ENCODE results near the gene CHST8.
"Not testable (repeated sequence)": the region's sequence is repeated elsewhere in the genome, so short reads cannot be mapped to it uniquely, and the experiment has no call there.

CHST8 gene

GRCh38 chr19:33814181-33815165 lies 192.7 kb downstream of the CHST8 start:
- H3K79me1 ChIP-seq (ENCODE audit: low read length), result no peaks in the 10 kb centered on the region
- H3K4me1 ChIP-seq (ENCODE audit: control insufficient read depth in 1 of 2, insufficient read depth in 2 of 2, low read length in 2 of 2), result peaks cover 9% of the 10 kb centered on the region in 2 experiments
- H3K79me2 ChIP-seq (ENCODE audit: control insufficient read depth, insufficient read depth, low read length, poor library complexity), result no peaks in the 10 kb centered on the region
- H3K4ac ChIP-seq (ENCODE audit: low read depth, low read length), result no peak overlapping the region
- H2BK120ac ChIP-seq (ENCODE audit: insufficient read depth, low read length, poor library complexity), result no peak overlapping the region
- WGBS (ENCODE audit: extremely low coverage, insufficient coverage, insufficient read length), result no CpG with 5 or more reads among the region's 21 CpGs
- no peaks in the 10 kb centered on the region for H3K9me3 ChIP-seq (ENCODE audit: insufficient read depth, low read depth, low read length)
- H2AK5ac ChIP-seq (ENCODE audit: low read length), result no peak overlapping the region
- no peak overlapping the region for H3K18ac ChIP-seq (ENCODE audit: low read length)
- H2BK12ac ChIP-seq (ENCODE audit: low read length), result no peak overlapping the region
- no peak overlapping the region for H3K4me2 ChIP-seq (ENCODE audit: low read length)
- no peak overlapping the region for H3K27ac ChIP-seq (ENCODE audit: low read depth, low read length)
- H4K8ac ChIP-seq (ENCODE audit: low read depth, low read length), result no peak overlapping the region
- no peak overlapping the region for H4K91ac ChIP-seq (ENCODE audit: low read depth, low read length)
- H3K36me3 ChIP-seq (ENCODE audit: control insufficient read depth in 1 of 2, insufficient read depth in 2 of 2, low read length in 2 of 2), result peaks cover 26 to 35% of the 10 kb centered on the region in 2 experiments
- H2AFZ ChIP-seq (ENCODE audit: insufficient read depth, low read length, poor library complexity), result no peak overlapping the region
- no peak overlapping the region for H3K4me3 ChIP-seq (ENCODE audit: low read depth, low read length)
- H4K12ac ChIP-seq (ENCODE audit: low read depth, low read length), result no peak overlapping the region
- no peak for DNase-seq
- no peak overlapping the region for H2BK5ac ChIP-seq (ENCODE audit: low read depth, low read length, poor library complexity)
- no peak overlapping the region for H3K23ac ChIP-seq (ENCODE audit: low read length)
- H3K9ac ChIP-seq (ENCODE audit: low read length), result no peak overlapping the region
- no peaks in the 10 kb centered on the region for H3K27me3 ChIP-seq (ENCODE audit: insufficient read depth, low read length)
- H3K14ac ChIP-seq (ENCODE audit: low read length), result no peak overlapping the region

DNA sequence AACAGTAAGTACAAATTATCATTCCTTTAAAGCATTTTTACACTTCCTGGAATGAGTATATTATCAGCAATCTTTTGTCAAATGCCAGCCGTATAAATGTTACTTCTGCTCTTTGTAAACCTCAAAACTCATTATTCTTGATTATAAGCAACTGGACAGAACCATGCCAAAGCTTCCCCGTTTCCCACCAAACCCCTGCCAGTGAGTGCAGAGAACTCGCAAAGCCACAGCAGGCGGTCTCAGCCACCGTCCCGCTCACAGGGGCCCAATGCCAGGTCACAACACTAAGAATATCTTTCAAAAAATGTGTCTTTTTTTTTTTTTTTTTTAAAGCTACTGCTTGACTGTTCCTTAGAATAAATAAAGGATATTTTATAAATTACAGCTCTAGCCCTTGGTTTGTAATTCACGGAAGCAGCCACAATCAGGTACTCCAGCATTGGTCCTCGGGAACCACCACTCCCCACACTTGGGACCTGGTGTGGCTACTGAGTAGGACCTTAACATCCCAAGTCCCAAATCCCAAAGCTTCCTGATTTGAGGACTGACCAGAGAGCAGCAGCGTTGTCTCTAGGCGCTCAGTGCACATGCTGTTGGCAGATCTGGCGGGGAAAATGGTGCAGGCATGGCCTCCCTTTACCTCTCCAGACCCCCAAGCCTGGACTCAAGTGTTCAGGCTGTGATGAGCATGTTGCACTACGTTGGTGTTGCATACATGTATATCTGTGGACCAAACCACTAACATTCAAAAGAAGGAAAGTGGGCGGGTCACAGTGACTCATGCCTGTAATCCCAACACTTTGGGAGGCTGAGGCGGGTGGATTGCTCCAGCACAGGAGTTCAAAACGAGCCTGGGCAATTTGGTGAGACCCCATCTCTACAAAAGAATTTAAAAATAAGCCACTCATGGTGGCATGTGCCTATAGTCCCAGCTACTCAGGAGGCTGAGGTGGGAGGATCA lies 193.9 kb downstream of the CHST8 start:
- no CpG with 5 or more reads among the region's 15 CpGs for WGBS (ENCODE audit: extremely low coverage, insufficient coverage, insufficient read length)

GRCh38 chr19:33818411-33818810 lies 196.7 kb downstream of the CHST8 start:
- Histone ChIP-seq H4K12ac (ENCODE audit: low read depth, low read length) (no peak overlapping the region), H3K18ac (ENCODE audit: low read length) (no peak overlapping the region), H3K27ac (ENCODE audit: low read depth, low read length) (no peak overlapping the region)

More for the DNA sequence above, 193.9 kb downstream of the CHST8 start:
- no peak overlapping the region for H2BK12ac ChIP-seq (ENCODE audit: low read length)
- no peak overlapping the region for H4K8ac ChIP-seq (ENCODE audit: low read depth, low read length)
- no peak overlapping the region for H3K4ac ChIP-seq (ENCODE audit: low read depth, low read length)
- peaks cover 25 to 28% of the 10 kb centered on the region in 2 experiments for H3K36me3 ChIP-seq (ENCODE audit: control insufficient read depth in 1 of 2, insufficient read depth in 2 of 2, low read length in 2 of 2)
- H2BK120ac ChIP-seq (ENCODE audit: insufficient read depth, low read length, poor library complexity), result no peak overlapping the region
- no peak overlapping the region for H4K12ac ChIP-seq (ENCODE audit: low read depth, low read length)
- H3K4me3 ChIP-seq (ENCODE audit: low read depth, low read length), result no peak overlapping the region
- H3K27ac ChIP-seq (ENCODE audit: low read depth, low read length), result no peak overlapping the region
- H3K4me1 ChIP-seq (ENCODE audit: control insufficient read depth in 1 of 2, insufficient read depth in 2 of 2, low read length in 2 of 2), result peaks cover 16 to 18% of the 10 kb centered on the region in 2 experiments
- H3K14ac ChIP-seq (ENCODE audit: low read length), result no peak overlapping the region
- no peak overlapping the region for H3K23ac ChIP-seq (ENCODE audit: low read length)
- no peak overlapping the region for H2AFZ ChIP-seq (ENCODE audit: insufficient read depth, low read length, poor library complexity)
- H3K79me2 ChIP-seq (ENCODE audit: control insufficient read depth, insufficient read depth, low read length, poor library complexity), result no peaks in the 10 kb centered on the region
- H3K27me3 ChIP-seq (ENCODE audit: insufficient read depth, low read length), result no peaks in the 10 kb centered on the region
- H4K91ac ChIP-seq (ENCODE audit: low read depth, low read length), result no peak overlapping the region
- no peaks in the 10 kb centered on the region for H3K79me1 ChIP-seq (ENCODE audit: low read length)
- no peak overlapping the region for H2AK5ac ChIP-seq (ENCODE audit: low read length)
- no peak overlapping the region for H3K4me2 ChIP-seq (ENCODE audit: low read length)
- DNase-seq, result no peak
- H3K9ac ChIP-seq (ENCODE audit: low read length), result no peak overlapping the region
- no peaks in the 10 kb centered on the region for H3K9me3 ChIP-seq (ENCODE audit: insufficient read depth, low read depth, low read length)
- H3K18ac ChIP-seq (ENCODE audit: low read length), result no peak overlapping the region
- no peak overlapping the region for H2BK5ac ChIP-seq (ENCODE audit: low read depth, low read length, poor library complexity)

GRCh38 chr19:33819078-33819477 lies 197.3 kb downstream of the CHST8 start:
- H2AFZ ChIP-seq (ENCODE audit: insufficient read depth, low read length, poor library complexity); H3K4me3 ChIP-seq (ENCODE audit: low read depth, low read length); H3K9me3 ChIP-seq (ENCODE audit: insufficient read depth, low read depth, low read length); H3K4ac ChIP-seq (ENCODE audit: low read depth, low read length); H4K8ac ChIP-seq (ENCODE audit: low read depth, low read length); H3K9ac ChIP-seq (ENCODE audit: low read length); H3K27ac ChIP-seq (ENCODE audit: low read depth, low read length); H3K23ac ChIP-seq (ENCODE audit: low read length); H3K36me3 ChIP-seq (ENCODE audit: control insufficient read depth in 1 of 2, insufficient read depth in 2 of 2, low read length in 2 of 2); H4K12ac ChIP-seq (ENCODE audit: low read depth, low read length); H2AK5ac ChIP-seq (ENCODE audit: low read length); H3K4me2 ChIP-seq (ENCODE audit: low read length); H2BK5ac ChIP-seq (ENCODE audit: low read depth, low read length, poor library complexity); H3K18ac ChIP-seq (ENCODE audit: low read length); H2BK12ac ChIP-seq (ENCODE audit: low read length); H4K91ac ChIP-seq (ENCODE audit: low read depth, low read length); DNase-seq; H3K79me1 ChIP-seq (ENCODE audit: low read length); H3K27me3 ChIP-seq (ENCODE audit: insufficient read depth, low read length); H2BK120ac ChIP-seq (ENCODE audit: insufficient read depth, low read length, poor library complexity); H3K14ac ChIP-seq (ENCODE audit: low read length); H3K79me2 ChIP-seq (ENCODE audit: control insufficient read depth, insufficient read depth, low read length, poor library complexity): not testable (repeated sequence)
- WGBS (ENCODE audit: extremely low coverage, insufficient coverage, insufficient read length), result no CpG with 5 or more reads among the region's 7 CpGs
- peaks cover 7 to 11% of the 10 kb centered on the region in 2 experiments for H3K4me1 ChIP-seq (ENCODE audit: control insufficient read depth in 1 of 2, insufficient read depth in 2 of 2, low read length in 2 of 2)

More at GRCh38 chr19:33818411-33818810, 196.7 kb downstream of the CHST8 start:
- no peak overlapping the region for H3K4ac ChIP-seq (ENCODE audit: low read depth, low read length)
- no CpG with 5 or more reads among the region's 4 CpGs for WGBS (ENCODE audit: extremely low coverage, insufficient coverage, insufficient read length)
- no peak overlapping the region for H3K14ac ChIP-seq (ENCODE audit: low read length)
- H2AK5ac ChIP-seq (ENCODE audit: low read length), result no peak overlapping the region
- H4K91ac ChIP-seq (ENCODE audit: low read depth, low read length), result no peak overlapping the region
- no peak overlapping the region for H2BK5ac ChIP-seq (ENCODE audit: low read depth, low read length, poor library complexity)
- no peak for DNase-seq
- no peak overlapping the region for H3K4me2 ChIP-seq (ENCODE audit: low read length)
- H3K23ac ChIP-seq (ENCODE audit: low read length), result no peak overlapping the region
- no peak overlapping the region for H2AFZ ChIP-seq (ENCODE audit: insufficient read depth, low read length, poor library complexity)
- peaks cover 3 to 4% of the 10 kb centered on the region in 2 experiments for H3K36me3 ChIP-seq (ENCODE audit: control insufficient read depth in 1 of 2, insufficient read depth in 2 of 2, low read length in 2 of 2)
- no peaks in the 10 kb centered on the region for H3K27me3 ChIP-seq (ENCODE audit: insufficient read depth, low read length)
- H3K4me3 ChIP-seq (ENCODE audit: low read depth, low read length), result no peak overlapping the region
- no peak overlapping the region for H3K9ac ChIP-seq (ENCODE audit: low read length)
- H3K79me2 ChIP-seq (ENCODE audit: control insufficient read depth, insufficient read depth, low read length, poor library complexity), result no peaks in the 10 kb centered on the region
- no peak overlapping the region for H2BK120ac ChIP-seq (ENCODE audit: insufficient read depth, low read length, poor library complexity)
- H3K79me1 ChIP-seq (ENCODE audit: low read length), result no peaks in the 10 kb centered on the region
- H3K9me3 ChIP-seq (ENCODE audit: insufficient read depth, low read depth, low read length), result no peaks in the 10 kb centered on the region
- H4K8ac ChIP-seq (ENCODE audit: low read depth, low read length), result no peak overlapping the region
- H2BK12ac ChIP-seq (ENCODE audit: low read length), result no peak overlapping the region
- peaks cover 7 to 11% of the 10 kb centered on the region in 2 experiments for H3K4me1 ChIP-seq (ENCODE audit: control insufficient read depth in 1 of 2, insufficient read depth in 2 of 2, low read length in 2 of 2)

Data from trophoblast cell (in vitro differentiated cells and primary cell).